ENCODE data around the gene RALGAPA1. TPM values are rescaled to one million over a fixed set of nuclear protein-coding genes. Genes with fewer than 3 reads are reported as not detected.

RALGAPA1 gene
- total and polyA plus RNA-seq, 8 donors = 16.0 to 35.4 (median 28.1) TPM

GRCh38 chr14:35835208-35835982 lies 26.3 kb upstream of the RALGAPA1 start:
- DNase-seq = no peak
- H3K9me3 ChIP-seq = no peaks in the 10 kb centered on the region
- TF ChIP-seq CTCF (IDR thresholded peaks at IDR 0.05) = no peak
- peaks cover 0 to 7% (median 3%) of the 10 kb centered on the region in 3 donors for H3K36me3 ChIP-seq
- no peaks in the 10 kb centered on the region for H3K27me3 ChIP-seq
- no peak overlapping the region for H3K4me3 ChIP-seq
- FAIRE-seq = no peak
- no peak overlapping the region for H3K27ac ChIP-seq
- WGBS, 2 donors = 76 to 78% methylated on average over 5 of the region's 5 CpGs
- H3K4me1 ChIP-seq = no peaks in the 10 kb centered on the region
- intact Hi-C loops (cut with DNase I) = no loop called here
- ATAC-seq = no peak

GRCh38 chr14:35829449-35829848 lies 20.4 kb upstream of the RALGAPA1 start:
- WGBS, 2 donors = 80 to 84% methylated on average over 1 of the region's 1 CpG
- TF ChIP-seq CTCF (IDR thresholded peaks at IDR 0.05) = no peak
- DNase-seq (no peak), ATAC-seq (no peak), FAIRE-seq (no peak)
- Histone ChIP-seq H3K27ac (no peak overlapping the region), H3K36me3 (peaks cover 0 to 7% (median 0%) of the 10 kb centered on the region in 3 donors), H3K4me3 (no peak overlapping the region), H3K4me1 (peaks cover 0 to 5% (median 0%) of the 10 kb centered on the region in 3 donors), H3K9me3 (no peaks in the 10 kb centered on the region), H3K27me3 (no peaks in the 10 kb centered on the region)
- intact Hi-C loops (cut with DNase I) = no loop called here

- Histone ChIP-seq H3K4me3 (peak overlapping the region in 1 of 4 donors; percentile 92), H3K4me1 (peaks cover 0 to 5% (median 0%) of the 10 kb centered on the region in 3 donors), H3K27ac (no peak overlapping the region), H3K9me3 (no peaks in the 10 kb centered on the region), H3K27me3 (no peaks in the 10 kb centered on the region), H3K36me3 (peaks cover 0 to 4% (median 0%) of the 10 kb centered on the region in 3 donors)
- intact Hi-C loops (cut with DNase I) = no loop called here
- ATAC-seq (no peak), FAIRE-seq (no peak), DNase-seq (no peak)
- TF ChIP-seq CTCF (IDR thresholded peaks at IDR 0.05) = no peak
- 86 to 91% methylated on average over 10 to 11 of the region's 11 CpGs for WGBS, 2 donors
These were observed 18.8 kb upstream of the RALGAPA1 start for GRCh38 chr14:35827678-35828472.

- no peak for TF ChIP-seq CTCF (IDR thresholded peaks at IDR 0.05)
- intact Hi-C loops (cut with DNase I) = no loop called here
- Histone ChIP-seq H3K4me1 (peaks cover 0 to 5% (median 0%) of the 10 kb centered on the region in 3 donors), H3K4me3 (peak overlapping the region; percentile 57 to 96 (median 80)), H3K36me3 (peaks cover 0 to 3% (median 0%) of the 10 kb centered on the region in 3 donors), H3K27ac (peak overlapping the region in 3 of 4 donors; percentile 94 to 99 (median 95)), H3K27me3 (no peaks in the 10 kb centered on the region), H3K9me3 (no peaks in the 10 kb centered on the region)
- WGBS, 2 donors = 2 to 3% methylated on average over 11 of the region's 11 CpGs
- DNase-seq = no peak
- no peak for ATAC-seq
- FAIRE-seq = no peak
These were observed 17.9 kb upstream of the RALGAPA1 start for GRCh38 chr14:35826952-35827416.

Data from pancreas (tissue), 10 donors.